IPS-NIHi7 (cell line): ENCODE results near the gene CTRB1.
A peak's percentile ranks its signal among the peaks of the same experiment; 100 is the strongest.
"Not testable (repeated sequence)": the region's sequence is repeated elsewhere in the genome, so short reads cannot be mapped to it uniquely, and the experiment has no call there.

Source experiments
- DNase-seq: peaks from one replicate; pipeline ENCODE4 v3.0.0; 2012; ENCODE audit warnings: mixed read lengths; ENCODE audit errors: extremely low spot score

The CTRB1 gene

GRCh38 chr16:75254359-75254837, 35.6 kb downstream of the CTRB1 start:
- no peak for DNase-seq

- DNase-seq, result no peak
Measured at GRCh38 chr16:75256059-75256571, 37.3 kb downstream of the CTRB1 start.

GRCh38 chr16:75256696-75257343, 38.0 kb downstream of the CTRB1 start:
- no peak for DNase-seq

GRCh38 chr16:75257886-75258806, 39.4 kb downstream of the CTRB1 start:
- DNase-seq, result no peak

GRCh38 chr16:75258807-75259141, 40.0 kb downstream of the CTRB1 start:
- DNase-seq, result no peak

GRCh38 chr16:75260851-75261589, 42.2 kb downstream of the CTRB1 start:
- DNase-seq, result no peak

GRCh38 chr16:75261590-75262078, 42.8 kb downstream of the CTRB1 start:
- DNase-seq, result no peak

GRCh38 chr16:75262104-75262799, 43.5 kb downstream of the CTRB1 start:
- DNase-seq, result no peak

GRCh38 chr16:75262800-75263127, 44.0 kb downstream of the CTRB1 start:
- no peak for DNase-seq

- no peak for DNase-seq
Measured at GRCh38 chr16:75263291-75263962, 44.6 kb downstream of the CTRB1 start.

GRCh38 chr16:75263963-75264445, 45.2 kb downstream of the CTRB1 start:
- DNase-seq, result no peak

GRCh38 chr16:75264457-75264998, 45.7 kb downstream of the CTRB1 start:
- DNase-seq, result no peak

- DNase-seq, result no peak
Measured at GRCh38 chr16:75264999-75265910, 46.5 kb downstream of the CTRB1 start.

- peak; percentile 96 for DNase-seq
Measured at GRCh38 chr16:75265911-75266701, 47.3 kb downstream of the CTRB1 start.

GRCh38 chr16:75266738-75267630, 48.2 kb downstream of the CTRB1 start:
- no peak for DNase-seq

GRCh38 chr16:75267631-75268264, 49.0 kb downstream of the CTRB1 start:
- DNase-seq, result no peak

GRCh38 chr16:75269358-75269757, 50.6 kb downstream of the CTRB1 start:
- DNase-seq, result not testable (repeated sequence)
